Gastroesophageal sphincter (tissue), 3 donors: ENCODE results near the gene KLK14.

Experiments
- CTCF ChIP-seq, 4 experiments: fragments of 200-600 bp in 2 of 4; fragments of 450-650 bp in 2 of 4; sonication (generic) in 1 of 4; IDR thresholded peaks; one replicate each; pipeline ENCODE4 v1.5.1; 2017 to 2019; ENCODE audit warnings: antibody characterized with exemption in 4 of 4, mild to moderate bottlenecking in 2 of 4, moderate library complexity in 2 of 4
- EP300 ChIP-seq: sonication (generic); formaldehyde crosslinking; IDR thresholded peaks from one replicate; pipeline ENCODE4 v1.6.1; 2017; ENCODE audit warnings: antibody characterized with exemption, mild to moderate bottlenecking

- TF ChIP-seq CTCF (IDR thresholded peaks at IDR 0.05): no peak
- TF ChIP-seq EP300: no peak
These were observed 18.0 kb downstream of the KLK14 start, which contains the start of gene KLK13 for GRCh38 chr19:51064534-51065220.
